Raji (cell line): ENCODE data around the gene NSMF.

Experiments
- POLR2A ChIP-seq: IDR thresholded peaks from 2 replicates; pipeline ENCODE4 v1.6.1; 2011; ENCODE audit warnings: low read depth, low read length, control low read depth; ENCODE audit not compliant: insufficient read depth

NSMF gene

GRCh38 chr9:137397675-137398423, 61.3 kb downstream of the NSMF start:
- no peak for TF ChIP-seq POLR2A
